ENCODE measurements around the gene KCNIP4.

KCNIP4 gene

GRCh38 chr4:21688596-21689265 lies 259.8 kb downstream of the KCNIP4 start:
- no peak for DNase-seq (ENCODE audit: low read depth in 2 of 2)

GRCh38 chr4:21685911-21686310 lies 262.7 kb downstream of the KCNIP4 start:
- DNase-seq (ENCODE audit: low read depth in 2 of 2): no peak

- DNase-seq (ENCODE audit: low read depth in 2 of 2): no peak
Measured at GRCh38 chr4:21680326-21680898, 268.2 kb downstream of the KCNIP4 start.

GRCh38 chr4:21678711-21679110 lies 269.9 kb downstream of the KCNIP4 start:
- DNase-seq (ENCODE audit: low read depth in 2 of 2): no peak

GRCh38 chr4:21677173-21677572 lies 271.4 kb downstream of the KCNIP4 start:
- no peak for DNase-seq (ENCODE audit: low read depth in 2 of 2)

- DNase-seq (ENCODE audit: low read depth in 2 of 2): no peak
Measured at GRCh38 chr4:21664355-21664754, 284.2 kb downstream of the KCNIP4 start.

GRCh38 chr4:21656832-21657231 lies 291.7 kb downstream of the KCNIP4 start:
- no peak for DNase-seq (ENCODE audit: low read depth in 2 of 2)

GRCh38 chr4:21655031-21655430 lies 293.5 kb downstream of the KCNIP4 start:
- DNase-seq (ENCODE audit: low read depth in 2 of 2): no peak

GRCh38 chr4:21652508-21653231 lies 295.9 kb downstream of the KCNIP4 start:
- no peak for DNase-seq (ENCODE audit: low read depth in 2 of 2)

- DNase-seq (ENCODE audit: low read depth in 2 of 2): no peak
Measured at GRCh38 chr4:21649391-21650090, 299.0 kb downstream of the KCNIP4 start.

- no peak for DNase-seq (ENCODE audit: low read depth in 2 of 2)
Measured at GRCh38 chr4:21645776-21646175, 302.8 kb downstream of the KCNIP4 start.

- no peak for DNase-seq (ENCODE audit: low read depth in 2 of 2)
Measured at GRCh38 chr4:21641696-21642095, 306.9 kb downstream of the KCNIP4 start.

GRCh38 chr4:21638171-21638725 lies 310.3 kb downstream of the KCNIP4 start:
- no peak for DNase-seq (ENCODE audit: low read depth in 2 of 2)

- no peak for DNase-seq (ENCODE audit: low read depth in 2 of 2)
Measured at GRCh38 chr4:21628916-21629610, 319.5 kb downstream of the KCNIP4 start.

- DNase-seq (ENCODE audit: low read depth in 2 of 2): no peak
Measured at GRCh38 chr4:21628116-21628670, 320.4 kb downstream of the KCNIP4 start.

- no peak for DNase-seq (ENCODE audit: low read depth in 2 of 2)
Measured at GRCh38 chr4:21625447-21625846, 323.1 kb downstream of the KCNIP4 start.

GRCh38 chr4:21605006-21605405 lies 343.6 kb downstream of the KCNIP4 start:
- DNase-seq (ENCODE audit: low read depth in 2 of 2): no peak

GRCh38 chr4:21596521-21596920 lies 352.1 kb downstream of the KCNIP4 start:
- DNase-seq (ENCODE audit: low read depth in 2 of 2): no peak

- no peak for DNase-seq (ENCODE audit: low read depth in 2 of 2)
Measured at GRCh38 chr4:21593671-21594001, 354.9 kb downstream of the KCNIP4 start.

- DNase-seq (ENCODE audit: low read depth in 2 of 2): no peak
Measured at GRCh38 chr4:21592970-21593670, 355.5 kb downstream of the KCNIP4 start.

GRCh38 chr4:21577056-21577455 lies 371.5 kb downstream of the KCNIP4 start:
- no peak for DNase-seq (ENCODE audit: low read depth in 2 of 2)
